ENCODE data around the gene DMD.
"Not testable (repeated sequence)": the region's sequence is repeated elsewhere in the genome, so short reads cannot be mapped to it uniquely, and the experiment has no call there.

The DMD gene

DNA sequence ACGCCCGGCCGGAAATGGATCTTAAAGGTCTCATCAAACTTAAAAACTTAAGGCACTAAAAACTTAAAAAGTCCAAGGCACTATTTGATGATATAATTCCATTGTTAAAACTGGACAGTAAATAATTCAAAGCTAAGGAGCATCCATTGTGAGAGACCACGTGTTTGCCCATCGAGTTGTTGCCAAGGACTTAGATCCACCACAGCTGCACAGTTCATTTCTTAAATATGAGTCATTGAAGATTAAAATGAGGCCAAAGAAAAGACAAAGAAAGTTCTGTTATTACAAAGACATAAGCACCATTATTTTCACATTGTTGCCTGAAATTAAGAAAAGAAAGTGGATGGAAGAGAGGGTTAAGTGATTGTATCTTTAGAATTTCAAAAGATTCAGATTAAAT lies 1728.0 kb downstream of the DMD start:
- ChIA-PET POLR2A (no interaction called here), CTCF (no interaction called here)
- DNase-seq (ENCODE audit: extremely low spot score) = no peak
- TF ChIP-seq, protein P1, sequence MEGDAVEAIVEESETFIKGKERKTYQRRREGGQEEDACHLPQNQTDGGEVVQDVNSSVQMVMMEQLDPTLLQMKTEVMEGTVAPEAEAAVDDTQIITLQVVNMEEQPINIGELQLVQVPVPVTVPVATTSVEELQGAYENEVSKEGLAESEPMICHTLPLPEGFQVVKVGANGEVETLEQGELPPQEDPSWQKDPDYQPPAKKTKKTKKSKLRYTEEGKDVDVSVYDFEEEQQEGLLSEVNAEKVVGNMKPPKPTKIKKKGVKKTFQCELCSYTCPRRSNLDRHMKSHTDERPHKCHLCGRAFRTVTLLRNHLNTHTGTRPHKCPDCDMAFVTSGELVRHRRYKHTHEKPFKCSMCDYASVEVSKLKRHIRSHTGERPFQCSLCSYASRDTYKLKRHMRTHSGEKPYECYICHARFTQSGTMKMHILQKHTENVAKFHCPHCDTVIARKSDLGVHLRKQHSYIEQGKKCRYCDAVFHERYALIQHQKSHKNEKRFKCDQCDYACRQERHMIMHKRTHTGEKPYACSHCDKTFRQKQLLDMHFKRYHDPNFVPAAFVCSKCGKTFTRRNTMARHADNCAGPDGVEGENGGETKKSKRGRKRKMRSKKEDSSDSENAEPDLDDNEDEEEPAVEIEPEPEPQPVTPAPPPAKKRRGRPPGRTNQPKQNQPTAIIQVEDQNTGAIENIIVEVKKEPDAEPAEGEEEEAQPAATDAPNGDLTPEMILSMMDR (IDR thresholded peaks at IDR 0.05; ENCODE audit: control extremely low read depth, extremely low read depth, low read depth, missing control alignments) = no peak

DNA sequence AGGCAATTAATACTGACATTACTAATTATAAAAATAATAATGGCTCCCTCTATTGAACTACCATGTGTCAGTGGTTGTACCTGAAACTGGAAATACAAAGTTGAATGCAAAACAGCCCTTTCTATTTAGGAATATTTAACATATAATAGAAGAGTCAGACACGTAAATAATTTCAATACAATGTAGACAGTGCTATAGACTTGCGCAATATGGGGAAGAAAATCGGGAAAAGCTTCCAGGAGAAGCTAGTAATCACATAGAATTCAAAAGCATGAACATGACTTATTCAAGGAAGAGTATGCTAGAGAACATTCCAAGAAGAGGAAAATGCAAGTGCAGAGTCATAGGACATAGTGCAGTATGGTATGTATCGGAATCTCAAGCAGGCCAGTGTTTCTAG lies 1730.7 kb downstream of the DMD start:
- ChIA-PET CTCF (no interaction called here), POLR2A (no interaction called here)
- TF ChIP-seq, protein P1 (IDR thresholded peaks at IDR 0.05; ENCODE audit: control extremely low read depth, extremely low read depth, low read depth, missing control alignments) = no peak
- no peak for DNase-seq (ENCODE audit: extremely low spot score)

GRCh38 chrX:31471229-31471628 lies 1740.1 kb downstream of the DMD start:
- no peak for DNase-seq (ENCODE audit: extremely low spot score)
- TF ChIP-seq, protein P1 (IDR thresholded peaks at IDR 0.05; ENCODE audit: control extremely low read depth, extremely low read depth, low read depth, missing control alignments) = no peak
- CTCF ChIA-PET = no interaction called here
- POLR2A ChIA-PET = no interaction called here

DNA sequence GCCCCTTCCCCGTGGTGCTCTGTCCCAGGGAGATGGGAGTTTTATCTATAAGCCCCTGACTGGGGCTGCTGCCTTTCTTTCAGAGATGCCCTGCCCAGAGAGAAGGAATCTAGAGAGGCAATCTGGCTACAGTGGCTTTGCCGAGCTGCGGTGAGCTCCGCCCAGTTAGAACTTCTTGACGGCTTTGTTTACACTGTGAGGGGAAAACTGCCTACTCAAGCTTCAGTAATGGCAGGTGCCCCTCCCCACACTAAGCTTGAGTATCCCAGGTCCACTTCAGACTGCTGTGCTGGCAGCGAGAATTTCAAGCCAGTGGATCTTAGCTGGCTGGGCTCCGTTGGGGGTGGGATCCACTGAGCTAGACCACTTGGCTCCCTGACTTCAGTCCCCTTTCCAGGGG lies 1740.6 kb downstream of the DMD start:
- POLR2A ChIA-PET; DNase-seq (ENCODE audit: extremely low spot score); CTCF ChIA-PET: not testable (repeated sequence)

DNA sequence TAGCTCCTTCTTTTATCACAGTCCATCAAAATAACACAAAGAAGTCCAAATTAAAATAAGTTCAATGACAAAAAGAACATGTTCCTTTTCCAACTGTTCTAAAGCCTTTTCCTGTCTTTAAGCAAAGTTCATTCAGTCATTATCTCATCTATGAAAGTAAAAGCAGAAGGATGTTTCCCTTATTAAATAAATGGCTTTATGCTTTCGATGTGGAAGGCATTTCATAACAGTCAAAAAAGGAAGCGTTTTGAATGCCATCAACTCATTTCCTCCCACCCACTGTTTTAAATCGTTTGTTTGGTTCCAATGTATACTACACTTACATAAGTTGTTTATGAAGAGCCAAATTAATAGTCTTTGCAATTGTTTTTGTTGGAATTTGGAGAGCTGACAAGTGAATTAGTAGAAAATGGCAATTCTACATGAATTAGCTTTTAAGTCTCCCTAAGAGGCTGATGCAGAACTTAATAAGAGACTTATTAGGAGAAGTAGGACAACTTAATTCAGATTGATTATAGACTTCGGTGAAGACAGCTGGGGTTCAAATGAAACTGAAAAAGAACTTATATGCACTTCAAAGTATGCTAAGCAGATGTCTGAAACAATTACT lies 1746.9 kb downstream of the DMD start:
- TF ChIP-seq, protein P1 (IDR thresholded peaks at IDR 0.05; ENCODE audit: control extremely low read depth, extremely low read depth, low read depth, missing control alignments) = no peak
- CTCF ChIA-PET = no interaction called here
- DNase-seq (ENCODE audit: extremely low spot score) = no peak
- POLR2A ChIA-PET = no interaction called here

DNA sequence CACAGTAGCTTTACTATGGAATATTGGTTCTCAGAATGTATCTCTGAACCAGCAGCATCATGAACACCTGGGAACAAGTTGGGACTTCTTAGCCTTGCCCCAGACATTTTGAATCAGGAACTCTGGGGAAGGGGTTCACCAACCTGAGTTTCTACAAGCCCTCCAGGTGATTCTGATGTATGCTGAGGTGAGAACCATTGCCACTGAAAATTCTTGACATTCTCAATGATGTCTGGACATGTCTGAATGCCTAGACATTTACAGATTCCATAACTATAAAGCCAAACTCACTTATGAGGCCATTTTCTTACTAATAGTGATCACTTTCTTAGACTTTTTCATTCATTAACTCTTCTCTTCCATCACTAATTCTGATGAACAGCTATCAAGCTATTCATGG lies 1750.1 kb downstream of the DMD start:
- ChIA-PET POLR2A (no interaction called here), CTCF (no interaction called here)
- TF ChIP-seq, protein P1 (IDR thresholded peaks at IDR 0.05; ENCODE audit: control extremely low read depth, extremely low read depth, low read depth, missing control alignments) = no peak
- DNase-seq (ENCODE audit: extremely low spot score) = no peak

DNA sequence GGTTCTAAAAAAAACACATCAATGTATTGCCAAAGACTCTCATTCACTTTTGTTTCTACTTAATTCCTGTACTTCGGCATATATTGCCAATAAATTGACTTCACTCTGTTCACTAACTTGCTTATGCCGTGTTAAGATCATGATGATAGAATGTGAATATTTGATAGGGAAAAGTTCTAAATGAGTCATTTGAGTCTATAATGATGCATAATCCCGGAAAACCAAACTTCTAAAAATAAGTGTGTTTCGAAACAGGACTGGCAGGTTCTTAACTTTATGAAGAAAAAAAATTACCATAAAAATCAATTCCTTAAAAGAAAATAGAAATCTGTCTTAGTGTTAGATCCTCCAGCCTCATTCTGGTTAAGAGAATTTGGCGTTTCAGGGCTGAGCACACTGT lies 1752.0 kb downstream of the DMD start:
- TF ChIP-seq, protein P1 (IDR thresholded peaks at IDR 0.05; ENCODE audit: control extremely low read depth, extremely low read depth, low read depth, missing control alignments) = no peak
- ChIA-PET POLR2A (no interaction called here), CTCF (no interaction called here)
- no peak for DNase-seq (ENCODE audit: extremely low spot score)

Measured in GM10248 (cell line).